ENCODE data around the gene RUNX3. TPM values are rescaled to one million over a fixed set of nuclear protein-coding genes. Genes with fewer than 3 reads are reported as not detected.

Gene RUNX3
- total and polyA plus RNA-seq, 8 donors: 0.98 to 8.7 (median 1.5) TPM

DNA sequence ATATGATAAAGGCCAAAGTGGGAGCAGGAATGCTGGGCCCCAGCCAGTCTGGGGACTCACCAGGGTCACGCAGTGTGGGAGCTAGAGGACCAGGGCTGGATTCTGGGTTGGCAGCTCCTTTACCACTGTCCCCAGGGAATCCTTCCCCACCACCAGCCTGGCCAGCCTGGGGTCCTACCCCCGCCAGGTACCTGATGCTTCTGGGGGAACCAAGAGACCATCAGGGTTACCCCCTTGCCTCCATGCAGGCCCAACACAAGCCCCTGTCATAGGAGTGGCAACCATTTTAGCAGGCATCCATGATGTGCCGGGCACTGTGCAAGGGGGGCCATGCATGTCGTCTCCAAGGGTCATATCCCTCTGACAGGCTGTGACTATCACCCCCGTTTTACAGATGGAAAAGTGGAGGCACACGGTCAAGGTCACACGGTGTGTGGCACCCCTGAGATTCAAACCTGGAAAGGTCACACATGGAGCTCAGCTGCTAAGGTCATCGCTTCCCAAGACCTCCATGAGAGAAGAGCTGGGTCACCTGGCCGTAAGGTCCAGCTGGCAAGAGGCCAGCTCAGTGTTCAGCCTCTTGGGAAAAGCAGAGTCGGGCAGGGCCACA is 16.4 kb downstream of the RUNX3 start:
- DNase-seq: no peak

DNA sequence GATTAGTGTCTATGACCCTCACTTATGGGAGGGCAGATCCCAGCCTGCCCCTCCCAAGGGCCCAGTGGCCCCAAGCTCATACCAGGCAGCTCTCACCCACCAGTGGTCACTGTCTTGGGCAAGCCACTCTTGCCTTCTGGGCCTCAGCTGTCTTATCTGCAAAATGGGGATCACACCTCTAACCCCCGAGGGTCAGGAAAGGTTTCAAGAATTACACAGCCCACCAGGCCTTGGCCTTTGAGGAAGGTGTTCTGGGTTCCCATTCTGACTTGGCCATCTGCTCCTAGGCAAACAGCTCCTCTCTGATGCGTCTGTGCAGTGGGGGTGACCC is 16.8 kb downstream of the RUNX3 start:
- Histone ChIP-seq H3K4me1 (peaks cover 0 to 5% of the 10 kb centered on the region in 2 donors), H3K27me3 (peaks cover 0 to 8% of the 10 kb centered on the region in 2 donors), H3K27ac (no peak overlapping the region), H3K9me3 (no peaks in the 10 kb centered on the region), H3K4me3 (no peak overlapping the region), H3K36me3 (peaks cover 0 to 37% of the 10 kb centered on the region in 2 donors)
- DNase-seq (no peak), ATAC-seq (no peak)
- TF ChIP-seq, protein P1, sequence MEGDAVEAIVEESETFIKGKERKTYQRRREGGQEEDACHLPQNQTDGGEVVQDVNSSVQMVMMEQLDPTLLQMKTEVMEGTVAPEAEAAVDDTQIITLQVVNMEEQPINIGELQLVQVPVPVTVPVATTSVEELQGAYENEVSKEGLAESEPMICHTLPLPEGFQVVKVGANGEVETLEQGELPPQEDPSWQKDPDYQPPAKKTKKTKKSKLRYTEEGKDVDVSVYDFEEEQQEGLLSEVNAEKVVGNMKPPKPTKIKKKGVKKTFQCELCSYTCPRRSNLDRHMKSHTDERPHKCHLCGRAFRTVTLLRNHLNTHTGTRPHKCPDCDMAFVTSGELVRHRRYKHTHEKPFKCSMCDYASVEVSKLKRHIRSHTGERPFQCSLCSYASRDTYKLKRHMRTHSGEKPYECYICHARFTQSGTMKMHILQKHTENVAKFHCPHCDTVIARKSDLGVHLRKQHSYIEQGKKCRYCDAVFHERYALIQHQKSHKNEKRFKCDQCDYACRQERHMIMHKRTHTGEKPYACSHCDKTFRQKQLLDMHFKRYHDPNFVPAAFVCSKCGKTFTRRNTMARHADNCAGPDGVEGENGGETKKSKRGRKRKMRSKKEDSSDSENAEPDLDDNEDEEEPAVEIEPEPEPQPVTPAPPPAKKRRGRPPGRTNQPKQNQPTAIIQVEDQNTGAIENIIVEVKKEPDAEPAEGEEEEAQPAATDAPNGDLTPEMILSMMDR (IDR thresholded peaks at IDR 0.05): no peak
- intact Hi-C loops (cut with DNase I): no loop called here

More for the DNA sequence above, 16.4 kb downstream of the RUNX3 start:
- H3K27ac ChIP-seq: no peak overlapping the region
- no peaks in the 10 kb centered on the region for H3K9me3 ChIP-seq
- intact Hi-C loops (cut with DNase I): no loop called here
- no peak overlapping the region for H3K4me3 ChIP-seq
- H3K36me3 ChIP-seq: peaks cover 0 to 37% of the 10 kb centered on the region in 2 donors
- H3K27me3 ChIP-seq: peaks cover 0 to 8% of the 10 kb centered on the region in 2 donors
- ATAC-seq: no peak
- TF ChIP-seq, protein P1 (IDR thresholded peaks at IDR 0.05): no peak
- peaks cover 0 to 5% of the 10 kb centered on the region in 2 donors for H3K4me1 ChIP-seq

DNA sequence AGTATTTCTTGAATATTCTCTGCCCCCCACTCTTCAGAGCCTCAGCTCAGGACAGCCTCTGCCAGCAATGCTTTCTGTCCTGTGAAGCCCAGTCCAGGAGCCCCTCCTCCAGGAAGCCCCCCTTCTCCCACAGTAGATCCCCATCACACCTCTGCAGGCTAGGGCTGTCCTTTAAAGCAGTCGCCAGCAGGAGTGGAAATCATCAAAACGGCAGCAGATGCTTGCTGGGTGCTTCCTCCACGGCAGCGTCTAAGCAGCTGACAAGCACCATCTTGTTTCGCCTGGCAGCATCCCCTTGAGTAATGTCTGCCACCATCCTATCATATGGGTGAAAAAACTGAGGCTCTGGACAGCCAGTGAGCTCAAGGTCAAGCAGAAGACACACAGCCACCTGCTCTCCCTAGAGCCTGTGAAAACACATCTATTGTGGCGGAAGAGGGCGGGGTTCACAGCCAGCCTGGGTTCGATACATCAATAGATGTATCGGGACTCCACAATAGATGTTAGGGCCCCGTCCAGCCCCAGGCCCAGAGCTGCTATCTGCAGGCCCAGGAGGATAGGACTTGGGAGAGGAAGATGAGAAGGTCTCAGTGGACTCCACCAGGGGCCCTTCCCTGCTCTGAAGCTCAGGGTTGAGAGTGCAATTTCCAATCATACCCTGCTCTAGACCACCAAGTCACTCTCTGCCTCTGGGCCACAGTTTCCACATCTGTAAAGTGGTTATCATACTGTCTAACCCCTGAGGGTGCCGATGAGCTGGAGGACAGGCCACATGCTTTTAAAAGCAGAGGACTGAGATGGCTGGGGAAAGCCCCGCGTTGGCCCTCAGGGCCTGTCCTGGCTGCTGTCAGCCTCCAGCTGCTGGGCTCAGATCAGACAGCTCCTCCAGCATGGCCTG is 17.5 kb downstream of the RUNX3 start:
- TF ChIP-seq, protein P1 (IDR thresholded peaks at IDR 0.05): no peak
- H3K27ac ChIP-seq: no peak overlapping the region
- intact Hi-C loops (cut with DNase I): no loop called here

DNA sequence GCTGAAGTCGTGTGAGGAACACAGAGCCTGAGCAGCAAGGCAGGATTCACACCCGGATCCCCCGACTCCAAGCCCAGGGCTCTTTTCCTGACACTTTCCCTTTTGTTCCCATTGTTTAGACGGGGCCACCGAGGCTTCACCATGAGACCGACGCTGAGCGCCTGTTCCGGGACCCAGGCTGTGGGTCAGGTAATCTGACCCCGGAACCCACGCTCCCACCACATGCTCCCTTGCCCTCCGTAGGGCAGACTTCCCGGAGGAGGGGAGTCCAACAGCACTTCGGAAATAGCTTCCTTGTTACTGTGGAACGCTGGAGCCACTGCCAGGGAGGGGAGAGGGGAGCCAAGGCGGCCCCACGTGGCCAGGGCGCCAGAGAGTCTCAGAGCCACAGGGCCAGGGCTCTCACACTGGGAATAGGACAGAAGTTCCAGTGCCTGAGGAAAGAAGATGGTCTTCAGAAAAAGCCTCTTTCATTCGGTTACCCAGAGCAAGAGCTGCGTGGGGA is 18.4 kb downstream of the RUNX3 start:
- no peaks in the 10 kb centered on the region for H3K9me3 ChIP-seq
- no peak overlapping the region for H3K27ac ChIP-seq
- H3K4me3 ChIP-seq: no peak overlapping the region
- no peak for ATAC-seq
- peaks cover 0 to 5% of the 10 kb centered on the region in 2 donors for H3K4me1 ChIP-seq
- peaks cover 0 to 8% of the 10 kb centered on the region in 2 donors for H3K27me3 ChIP-seq
- peaks cover 0 to 27% of the 10 kb centered on the region in 2 donors for H3K36me3 ChIP-seq
- DNase-seq: no peak
- intact Hi-C loops (cut with DNase I): no loop called here
- TF ChIP-seq, protein P1 (IDR thresholded peaks at IDR 0.05): no peak

More for the DNA sequence above, 17.5 kb downstream of the RUNX3 start:
- peaks cover 0 to 5% of the 10 kb centered on the region in 2 donors for H3K4me1 ChIP-seq
- no peaks in the 10 kb centered on the region for H3K9me3 ChIP-seq
- DNase-seq (no peak), ATAC-seq (no peak)
- peaks cover 0 to 8% of the 10 kb centered on the region in 2 donors for H3K27me3 ChIP-seq
- H3K4me3 ChIP-seq: no peak overlapping the region
- peaks cover 0 to 31% of the 10 kb centered on the region in 2 donors for H3K36me3 ChIP-seq
